COR-L47 (cell line): ENCODE measurements around the gene FIZ1.
"Not testable (repeated sequence)": the region's sequence is repeated elsewhere in the genome, so short reads cannot be mapped to it uniquely, and the experiment has no call there.

Experiments used
- DNase-seq: peaks from one replicate; lab custom pipeline; 2025; lab: John Stamatoyannopoulos, UW

Gene FIZ1

DNA sequence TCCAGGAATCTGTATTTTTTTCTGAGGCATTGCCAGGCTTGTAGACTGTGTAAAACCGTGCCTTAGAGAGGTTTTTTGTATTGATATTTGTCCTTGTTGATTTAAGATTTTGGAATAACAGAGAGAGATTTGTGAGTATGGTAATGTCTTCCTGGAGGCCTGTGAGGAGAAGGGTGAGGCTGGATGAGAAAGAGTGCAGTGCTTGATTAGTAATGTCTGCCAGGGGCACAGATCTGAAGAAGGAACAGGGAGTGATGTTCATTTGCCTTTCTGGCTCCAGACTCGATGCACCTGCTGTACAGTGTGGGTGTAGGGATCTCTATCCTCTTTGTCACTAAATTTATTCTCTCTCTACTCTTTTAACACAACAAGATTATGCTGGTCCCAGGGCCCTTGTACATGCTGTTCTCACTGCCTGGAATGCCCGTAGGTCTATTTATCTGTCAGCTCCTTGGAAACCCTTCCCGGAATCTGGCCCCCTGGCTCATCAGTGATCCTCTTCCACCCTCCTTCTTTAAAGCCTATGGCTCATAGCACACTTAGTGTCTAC, 4.2 kb downstream of the FIZ1 start:
- no peak for DNase-seq

DNA sequence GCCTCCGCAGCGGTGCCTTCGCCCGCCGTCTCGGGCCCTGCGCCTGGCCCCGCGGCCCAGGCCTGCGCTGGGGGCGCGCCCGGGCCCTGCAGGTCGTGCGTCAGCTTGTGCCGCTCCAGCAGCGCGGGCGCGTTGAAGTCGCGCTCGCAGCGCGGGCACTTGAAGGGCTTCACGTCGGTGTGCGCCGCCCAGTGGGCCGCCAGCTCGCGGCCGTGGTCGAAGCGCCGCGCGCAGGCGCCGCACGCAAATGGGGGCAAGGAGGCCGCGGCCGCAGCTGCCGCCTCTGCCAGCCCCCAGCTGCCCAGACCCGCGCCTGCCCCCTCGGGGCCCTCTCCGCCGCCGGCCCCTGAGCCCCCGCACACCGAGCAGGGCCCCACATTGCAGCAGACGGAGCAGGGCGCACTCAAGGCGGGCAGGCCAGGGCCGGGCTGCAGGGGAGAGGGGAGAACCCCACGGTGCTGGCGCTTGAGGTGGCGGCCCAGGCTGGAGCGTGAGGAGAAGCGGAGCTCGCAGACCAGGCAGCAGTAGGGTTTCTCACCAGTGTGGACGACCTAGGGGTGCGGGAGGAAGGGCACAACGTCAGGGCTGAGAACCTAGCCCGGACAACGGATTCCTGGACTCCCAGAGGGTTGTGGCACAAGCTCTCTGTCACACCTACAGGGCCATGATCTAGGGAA, 6.1 kb downstream of the FIZ1 start:
- DNase-seq, result no peak

DNA sequence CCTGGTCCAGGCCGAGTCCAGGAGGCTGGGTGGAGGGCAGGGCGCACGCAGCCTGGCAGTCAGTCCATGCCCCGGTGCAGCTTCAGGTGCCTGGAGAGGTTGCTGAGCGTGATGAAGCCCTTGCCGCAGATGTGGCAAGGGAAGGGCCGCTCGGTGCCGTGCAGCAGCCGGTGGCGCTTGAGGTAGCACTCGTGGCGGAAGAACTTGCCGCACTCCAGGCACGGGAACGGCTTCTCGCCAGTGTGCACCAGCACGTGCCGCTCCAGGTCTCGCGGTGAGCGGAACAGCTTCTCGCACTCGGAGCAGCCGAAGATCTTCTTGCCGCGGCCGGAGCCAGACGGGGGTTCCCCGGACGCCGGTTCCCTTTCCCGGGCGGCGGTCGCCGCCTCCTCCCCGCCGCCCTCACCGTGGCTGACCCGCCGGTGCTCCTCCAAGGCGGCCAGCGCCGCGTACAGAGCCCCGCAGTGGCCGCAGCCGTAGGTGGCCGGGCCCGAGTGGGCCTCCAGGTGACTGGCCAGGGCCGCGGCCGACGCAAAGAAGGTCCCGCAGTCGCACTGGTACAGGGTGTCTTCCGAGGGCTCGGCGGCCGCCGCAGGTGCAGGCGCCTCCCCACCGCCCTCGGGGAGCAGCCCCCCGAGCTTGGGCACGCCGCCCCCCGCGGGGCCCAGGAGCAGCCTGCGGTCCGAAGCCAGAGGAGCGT, 6.8 kb downstream of the FIZ1 start:
- no peak for DNase-seq

GRCh38 chr19:55591555-55591954, 7.8 kb downstream of the FIZ1 start:
- DNase-seq, result no peak

DNA sequence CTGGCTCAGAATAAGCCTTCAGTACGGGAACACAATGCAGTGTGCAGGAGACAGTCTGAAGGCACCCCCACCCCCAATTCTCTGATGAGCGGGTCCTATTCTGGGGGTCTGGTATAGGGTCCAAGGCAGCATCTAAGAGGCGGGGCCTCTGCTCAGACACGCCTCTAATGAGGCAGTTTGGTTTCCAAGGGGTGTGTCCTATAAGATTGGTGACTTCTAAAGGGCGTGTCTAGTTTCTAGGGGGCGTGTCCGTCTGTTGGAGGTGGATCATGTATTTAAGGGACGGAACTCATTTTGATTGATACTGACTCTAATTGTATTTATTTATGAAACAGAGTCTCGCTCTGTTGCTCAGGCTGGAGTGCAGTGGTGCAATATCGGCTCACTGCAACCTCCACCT, 8.7 kb downstream of the FIZ1 start:
- peak; percentile 6 for DNase-seq

- DNase-seq, result no peak
These were observed 9.2 kb downstream of the FIZ1 start for GRCh38 chr19:55590109-55590508.

DNA sequence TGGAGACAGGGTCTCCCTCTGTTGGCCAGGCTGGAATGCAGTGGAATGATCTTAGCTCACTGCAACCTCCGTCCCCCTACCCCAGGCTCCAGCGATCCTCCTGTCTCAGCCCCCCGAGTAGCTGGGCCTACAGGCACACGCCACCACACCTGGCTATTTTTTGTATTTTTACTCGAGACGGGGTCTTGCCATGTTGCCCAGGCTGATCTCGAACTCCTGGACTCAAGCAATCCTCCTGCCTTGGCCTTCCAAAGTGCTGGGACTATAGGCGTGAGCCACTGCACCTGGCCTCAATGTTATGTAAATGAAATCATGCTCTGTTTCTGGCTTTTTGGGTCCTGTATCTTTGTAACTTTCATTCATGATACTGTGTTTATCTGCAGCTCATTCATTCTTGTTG, 10.6 kb downstream of the FIZ1 start:
- DNase-seq, result no peak

DNA sequence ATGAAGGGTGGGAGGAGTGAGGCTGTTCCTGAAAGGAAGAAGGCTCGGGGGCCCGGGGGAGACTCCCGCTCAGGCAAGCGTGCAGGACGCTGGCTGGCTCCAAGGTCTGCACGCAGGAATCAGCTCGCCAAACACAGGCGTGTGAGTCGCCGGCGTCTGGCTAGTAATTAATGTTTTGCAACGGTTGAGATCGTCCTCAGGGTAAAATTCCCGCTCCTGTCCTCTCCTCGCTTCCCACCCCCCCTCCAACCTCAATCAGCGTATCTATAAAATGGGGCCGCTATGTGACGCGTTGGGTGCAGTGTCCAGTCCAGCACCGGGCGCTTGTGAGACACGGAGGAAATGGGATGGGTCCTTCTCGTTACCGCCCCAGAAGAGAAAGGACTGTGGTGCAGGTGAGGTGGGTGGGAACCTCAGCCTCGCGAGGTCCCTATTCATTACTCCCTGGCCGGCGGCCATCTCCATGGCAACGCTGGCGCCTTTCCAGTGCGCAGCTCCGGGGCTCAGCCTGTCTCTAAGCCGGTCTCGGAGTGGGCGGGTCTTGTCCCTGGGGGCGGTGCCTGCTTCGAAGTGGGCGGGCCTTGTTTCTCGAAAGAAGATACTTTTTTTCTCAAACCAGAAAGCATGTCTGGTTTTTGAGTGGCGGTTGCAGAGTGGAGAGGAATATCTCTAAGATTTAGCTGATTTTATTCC, 12.2 kb downstream of the FIZ1 start:
- DNase-seq, result peak; percentile 95

- peak; percentile 43 for DNase-seq
These were observed 13.5 kb downstream of the FIZ1 start for GRCh38 chr19:55585658-55586339.

GRCh38 chr19:55584871-55585270, 14.4 kb downstream of the FIZ1 start:
- no peak for DNase-seq

DNA sequence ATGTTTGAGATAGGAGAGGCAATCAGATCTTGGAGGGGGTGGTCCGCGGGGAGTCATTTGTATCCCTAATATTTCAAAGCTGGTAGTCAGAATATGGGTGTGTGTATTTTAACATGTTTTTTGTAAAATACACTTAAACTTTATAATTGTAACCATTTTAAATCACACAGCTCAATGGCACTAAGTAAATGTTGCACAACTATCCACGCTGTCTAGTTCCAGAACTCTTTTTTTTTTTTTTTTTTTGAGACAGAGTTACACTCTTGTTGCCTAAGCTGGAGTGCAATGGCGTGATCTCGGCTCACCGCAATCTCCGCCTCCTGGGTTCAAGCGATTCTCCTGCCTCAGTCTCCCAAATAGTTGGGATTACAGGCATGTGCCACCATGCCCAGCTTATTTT, 15.4 kb downstream of the FIZ1 start:
- DNase-seq, result not testable (repeated sequence)

DNA sequence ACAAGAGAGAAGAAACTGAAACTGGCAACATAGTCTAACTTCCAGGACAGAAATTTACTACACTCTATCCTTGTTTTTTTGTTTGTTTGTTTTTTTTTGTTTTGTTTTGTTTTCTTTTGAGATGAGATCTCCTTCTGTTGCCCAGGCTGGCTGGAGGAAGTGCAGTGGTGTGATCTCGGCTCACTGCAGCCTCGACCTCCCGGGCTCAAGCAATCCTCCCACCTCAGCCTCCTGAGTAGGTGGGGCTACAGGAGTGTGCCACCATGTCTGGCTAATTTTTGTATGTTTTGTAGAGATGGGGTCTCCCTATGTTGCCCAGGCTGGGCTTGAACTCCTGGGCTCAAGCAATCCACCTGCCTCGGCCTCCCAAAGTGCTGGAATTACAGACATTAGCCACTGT, 17.0 kb downstream of the FIZ1 start:
- DNase-seq, result not testable (repeated sequence)

GRCh38 chr19:55581823-55582223, 17.5 kb downstream of the FIZ1 start:
- no peak for DNase-seq

DNA sequence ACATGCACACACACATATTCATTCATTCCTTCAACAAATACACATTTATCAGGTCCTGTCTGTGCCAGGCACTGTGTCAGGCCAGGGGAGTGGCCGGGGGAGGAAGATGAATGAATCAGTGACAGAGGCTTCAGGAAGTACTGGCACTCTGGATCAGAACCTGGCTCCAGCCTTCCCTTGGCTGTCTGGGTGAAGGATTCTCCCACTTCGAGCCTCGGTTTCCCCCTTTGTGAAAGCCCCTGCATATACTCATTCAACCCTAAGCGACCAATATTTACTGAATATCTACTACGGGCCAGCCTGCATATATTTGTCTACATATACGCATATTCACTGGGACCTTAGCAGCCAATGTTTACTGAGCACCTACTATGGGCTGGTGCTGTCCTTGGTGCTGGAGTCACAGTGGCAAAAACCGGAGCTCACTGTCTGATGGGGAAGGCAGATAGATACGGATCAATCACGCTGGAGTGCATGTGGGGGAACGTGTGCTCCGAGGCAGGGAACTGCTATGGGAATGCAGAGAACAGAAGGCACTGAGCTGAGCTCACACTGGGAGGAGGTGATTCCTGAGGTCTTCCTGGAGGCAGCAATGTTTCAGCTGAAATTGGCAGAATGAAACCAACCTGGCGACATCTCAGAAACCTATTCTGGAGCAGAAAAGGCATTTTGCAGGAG, 18.0 kb downstream of the FIZ1 start:
- DNase-seq, result no peak

- DNase-seq, result peak; percentile 86
These were observed 18.6 kb downstream of the FIZ1 start, which contains the start of gene ZNF579 for GRCh38 chr19:55580628-55581144. ZNF579 (minus strand) TSS chr19:55580848; CDS start chr19:55579639, 1,209 bp downstream.

DNA sequence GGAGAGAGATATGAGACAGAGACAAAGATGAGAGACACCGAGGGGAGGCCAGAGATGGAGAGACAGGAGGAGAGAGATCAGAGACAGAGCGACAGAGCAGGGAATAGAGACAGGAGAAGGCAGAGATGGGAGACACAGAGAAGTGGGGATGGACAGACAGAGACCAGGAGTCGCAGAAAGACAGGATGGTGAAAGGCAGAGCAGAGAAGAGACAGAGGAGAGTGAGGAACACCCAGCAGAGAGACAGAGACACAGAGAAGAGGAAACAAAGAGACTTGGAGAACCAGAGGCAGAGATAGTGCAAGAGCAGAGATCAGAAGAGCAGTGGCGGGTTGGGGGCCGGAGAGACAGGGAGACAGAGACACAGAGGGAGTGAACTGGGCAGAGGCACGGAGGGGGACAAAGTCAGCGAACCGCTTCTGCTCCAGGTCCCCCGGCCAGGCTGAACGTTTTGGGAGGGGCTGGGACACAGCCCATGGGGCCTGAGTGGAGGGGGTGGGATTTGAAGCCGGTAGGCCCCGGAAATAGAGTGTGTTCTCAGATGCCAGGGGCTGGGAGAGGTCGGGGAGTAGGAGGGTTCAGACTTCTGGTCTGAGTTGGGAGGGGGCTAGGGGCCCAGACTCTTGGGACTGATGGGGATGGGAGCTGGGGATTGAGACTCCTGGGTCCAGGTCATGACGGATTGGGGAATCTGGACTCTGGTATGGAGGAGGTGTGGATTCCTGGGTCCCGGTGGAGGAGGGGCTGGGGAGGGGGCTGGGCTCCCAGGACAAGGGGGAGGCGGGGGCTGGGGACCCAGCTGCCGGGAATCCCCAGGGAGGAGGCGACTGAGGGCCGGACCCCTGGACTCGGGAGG, 19.3 kb downstream of the FIZ1 start:
- peak; percentile 11 for DNase-seq

- DNase-seq, result no peak
These were observed 20.3 kb downstream of the FIZ1 start for GRCh38 chr19:55578761-55579747.

- no peak for DNase-seq
These were observed 21.1 kb downstream of the FIZ1 start for GRCh38 chr19:55578031-55578760.
